ENCODE results near the gene KLHL29.

DNA sequence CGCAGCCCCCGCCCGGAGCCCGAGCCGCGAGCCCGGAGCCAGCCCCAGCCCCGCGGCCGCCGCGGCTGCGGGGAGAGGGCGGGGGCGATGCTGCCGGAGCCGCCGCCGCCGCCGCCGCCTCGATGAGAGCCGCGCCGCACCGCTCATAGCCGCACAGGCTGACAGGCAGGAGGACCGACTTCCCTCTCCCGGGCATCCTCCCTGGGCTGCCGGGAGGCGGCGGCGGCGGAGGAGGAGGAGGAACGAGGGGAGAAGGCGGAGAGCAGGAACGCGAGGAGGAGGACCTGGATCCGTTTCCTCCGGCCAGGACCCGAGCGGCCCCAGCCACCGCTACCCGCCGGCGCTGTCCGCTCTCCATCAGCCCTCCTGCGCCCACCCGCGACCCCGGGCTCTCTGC is 370 bp downstream of the KLHL29 start:
- TF ChIP-seq, protein P1, sequence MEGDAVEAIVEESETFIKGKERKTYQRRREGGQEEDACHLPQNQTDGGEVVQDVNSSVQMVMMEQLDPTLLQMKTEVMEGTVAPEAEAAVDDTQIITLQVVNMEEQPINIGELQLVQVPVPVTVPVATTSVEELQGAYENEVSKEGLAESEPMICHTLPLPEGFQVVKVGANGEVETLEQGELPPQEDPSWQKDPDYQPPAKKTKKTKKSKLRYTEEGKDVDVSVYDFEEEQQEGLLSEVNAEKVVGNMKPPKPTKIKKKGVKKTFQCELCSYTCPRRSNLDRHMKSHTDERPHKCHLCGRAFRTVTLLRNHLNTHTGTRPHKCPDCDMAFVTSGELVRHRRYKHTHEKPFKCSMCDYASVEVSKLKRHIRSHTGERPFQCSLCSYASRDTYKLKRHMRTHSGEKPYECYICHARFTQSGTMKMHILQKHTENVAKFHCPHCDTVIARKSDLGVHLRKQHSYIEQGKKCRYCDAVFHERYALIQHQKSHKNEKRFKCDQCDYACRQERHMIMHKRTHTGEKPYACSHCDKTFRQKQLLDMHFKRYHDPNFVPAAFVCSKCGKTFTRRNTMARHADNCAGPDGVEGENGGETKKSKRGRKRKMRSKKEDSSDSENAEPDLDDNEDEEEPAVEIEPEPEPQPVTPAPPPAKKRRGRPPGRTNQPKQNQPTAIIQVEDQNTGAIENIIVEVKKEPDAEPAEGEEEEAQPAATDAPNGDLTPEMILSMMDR (IDR thresholded peaks at IDR 0.05), result peak in 1 of 5 experiments; percentile 23
- TF ChIP-seq POLR2A (IDR thresholded peaks at IDR 0.05) (no peak), EP300 (IDR thresholded peaks at IDR 0.05) (no peak)

Data from tibial nerve (tissue), 4 donors.